SK-N-SH (cell line): ENCODE measurements around the gene NCAPD3. TPM values are rescaled to one million over a fixed set of nuclear protein-coding genes. Genes with fewer than 3 reads are reported as not detected.

Experiments
- CTCF ChIA-PET: fragments of 300-600, 350-600 bp; formaldehyde crosslinking; extraction: SDS; loops from one replicate; lab custom pipeline; 2021; lab: Yijun Ruan, JAX
- POLR2A ChIA-PET: fragments of 350-600 bp; sonication (Branson Sonifier 250); formaldehyde crosslinking; extraction: SDS; loops from one replicate; lab custom pipeline; 2020; ENCODE audit warnings: antibody characterized with exemption, inconsistent platforms; lab: Yijun Ruan, JAX
- DNase-seq: peaks from one replicate; pipeline ENCODE4 v3.0.0; 2012
- H2AFZ ChIP-seq: fragments of 200-600 bp; sonication (generic); 2 replicates; pipeline ENCODE4 v1.8.1; 2016; ENCODE audit warnings: antibody characterized with exemption, mild to moderate bottlenecking, low read depth
- H3F3A ChIP-seq: fragments of 200-600 bp; sonication (generic); replicated peaks from 2 replicates; pipeline ENCODE3; 2016; ENCODE audit warnings: antibody characterized with exemption, mild to moderate bottlenecking; ENCODE audit not compliant: insufficient read depth
- H3K27ac ChIP-seq, 2 experiments: fragments of 200-500 bp in 1 of 2; fragments of 200-600 bp in 1 of 2; sonication (Bioruptor generic) in 1 of 2; sonication (generic), shearing (Covaris generic) in 1 of 2; 2 replicates each; pipeline versions ENCODE4 v1.5.1 to v1.6.1; 2014 to 2016; ENCODE audit warnings: low read depth in 2 of 2, inconsistent platforms in 1 of 2, low read length in 1 of 2, mild to moderate bottlenecking in 1 of 2, mixed read lengths in 1 of 2
- H3K27me3 ChIP-seq: fragments of 200-600 bp; sonication (generic), shearing (Covaris generic); 2 replicates; pipeline ENCODE4 v1.6.1; 2016; ENCODE audit warnings: mixed run types; ENCODE audit not compliant: insufficient read depth
- H3K36me3 ChIP-seq, 2 experiments: fragments of 200-500 bp in 1 of 2; fragments of 200-600 bp in 1 of 2; sonication (Bioruptor generic) in 1 of 2; sonication (generic) in 1 of 2; replicated peaks in 1 of 2; 2 replicates each; pipeline versions ENCODE3 to v1.5.1; 2014 to 2016; ENCODE audit warnings: low read length in 1 of 2, mild to moderate bottlenecking in 1 of 2; ENCODE audit not compliant: insufficient read depth in 2 of 2, control insufficient read depth in 1 of 2
- H3K4me1 ChIP-seq, 2 experiments: fragments of 200-500 bp in 1 of 2; fragments of 200-600 bp in 1 of 2; sonication (Bioruptor generic) in 1 of 2; sonication (generic), shearing (Covaris generic) in 1 of 2; 2 replicates each; pipeline versions ENCODE4 v1.5.1 to v1.6.1; 2014 to 2016; ENCODE audit warnings: low read depth in 1 of 2, low read length in 1 of 2, mixed run types in 1 of 2; ENCODE audit not compliant: insufficient read depth in 2 of 2, control insufficient read depth in 1 of 2
- H3K4me2 ChIP-seq: fragments of 200-600 bp; sonication (generic), shearing (Covaris generic); 2 replicates; pipeline ENCODE4 v1.6.1; 2017; ENCODE audit warnings: mixed run types
- H3K4me3 ChIP-seq, 2 experiments: fragments of 200-500 bp in 1 of 2; fragments of 200-600 bp in 1 of 2; sonication (Bioruptor generic) in 1 of 2; sonication (generic), shearing (Covaris generic) in 1 of 2; 2 replicates each; pipeline versions ENCODE4 v1.5.1 to v1.8.1; 2014 to 2016; ENCODE audit warnings: low read depth in 2 of 2, inconsistent platforms in 1 of 2, low read length in 1 of 2, mild to moderate bottlenecking in 1 of 2, mixed read lengths in 1 of 2, moderate library complexity in 1 of 2
- H3K79me2 ChIP-seq: fragments of 200-600 bp; sonication (generic); 2 replicates; pipeline ENCODE4 v1.8.1; 2017; ENCODE audit warnings: mild to moderate bottlenecking; ENCODE audit not compliant: insufficient read depth
- H3K9ac ChIP-seq: fragments of 200-600 bp; sonication (generic); 2 replicates; pipeline ENCODE4 v1.6.1; 2017; ENCODE audit warnings: mixed run types
- H3K9me2 ChIP-seq: fragments of 200-600 bp; sonication (generic); 2 replicates; pipeline ENCODE4 v1.6.1; 2017; ENCODE audit warnings: mixed run types
- H3K9me3 ChIP-seq: fragments of 200-600 bp; sonication (generic); 2 replicates; pipeline ENCODE4 v1.6.1; 2017; ENCODE audit warnings: mixed run types, mild to moderate bottlenecking, moderate library complexity
- H4K20me1 ChIP-seq: fragments of 200-600 bp; sonication (generic); 2 replicates; pipeline ENCODE4 v1.6.1; 2017; ENCODE audit warnings: mild to moderate bottlenecking, mixed run types; ENCODE audit not compliant: insufficient read depth
- ELF1 ChIP-seq: IDR thresholded peaks from 2 replicates; pipeline ENCODE4 v1.4.0; 2012
- EP300 ChIP-seq, 2 experiments: IDR thresholded peaks; 2 replicates each; pipeline versions ENCODE4 v1.4.0 to v1.6.1; 2012; ENCODE audit warnings: borderline replicate concordance in 1 of 2, low read depth in 1 of 2, low read length in 1 of 2
- EZH2phosphoT487 ChIP-seq: fragments of 200-600 bp; sonication (generic); IDR thresholded peaks from 2 replicates; pipeline ENCODE4 v1.6.1; 2017; ENCODE audit warnings: low read depth, mixed run types, mild to moderate bottlenecking, antibody characterized with exemption, moderate library complexity, borderline replicate concordance
- FOSL2 ChIP-seq: IDR thresholded peaks from 2 replicates; pipeline ENCODE4 v1.4.0; 2012; ENCODE audit warnings: low read depth, mild to moderate bottlenecking, moderate library complexity, borderline replicate concordance
- FOXM1 ChIP-seq: IDR thresholded peaks from 2 replicates; pipeline ENCODE4 v1.4.0; 2012; ENCODE audit warnings: low read depth, mild to moderate bottlenecking
- GABPA ChIP-seq: IDR thresholded peaks from 2 replicates; pipeline ENCODE4 v1.4.0; 2012; ENCODE audit warnings: low read depth, mild to moderate bottlenecking
- GATA2 ChIP-seq: sonication (generic); formaldehyde crosslinking; IDR thresholded peaks from 2 replicates; pipeline ENCODE4 v1.5.0; 2020; ENCODE audit warnings: mild to moderate bottlenecking, missing genetic modification reagents
- JUND ChIP-seq: IDR thresholded peaks from 2 replicates; pipeline ENCODE4 v1.4.0; 2012
- MXI1 ChIP-seq: IDR thresholded peaks from 2 replicates; pipeline ENCODE4 v1.6.1; 2012; ENCODE audit warnings: mild to moderate bottlenecking, low read depth, low read length, improper control_type of control experiment
- NFIC ChIP-seq: IDR thresholded peaks from 2 replicates; pipeline ENCODE4 v1.4.0; 2012; ENCODE audit warnings: borderline replicate concordance
- NRF1 ChIP-seq: IDR thresholded peaks from 2 replicates; pipeline ENCODE4 v1.6.1; 2012; ENCODE audit warnings: low read depth, mild to moderate bottlenecking, low read length
- RCOR1 ChIP-seq: fragments of 150-350 bp; IDR thresholded peaks from 2 replicates; pipeline ENCODE4 v1.6.1; 2017; ENCODE audit warnings: antibody characterized with exemption, low read length
- SMC3 ChIP-seq: IDR thresholded peaks from 2 replicates; pipeline ENCODE4 v1.6.1; 2012; ENCODE audit warnings: low read depth, low read length, improper control_type of control experiment
- TCF12 ChIP-seq: IDR thresholded peaks from 2 replicates; pipeline ENCODE4 v1.4.0; 2012
- TEAD4 ChIP-seq: IDR thresholded peaks from 2 replicates; pipeline ENCODE4 v1.4.0; 2012; ENCODE audit warnings: mild to moderate bottlenecking, borderline replicate concordance; ENCODE audit not compliant: insufficient read depth
- YY1 ChIP-seq: IDR thresholded peaks from 2 replicates; pipeline ENCODE4 v1.4.0; 2012; ENCODE audit warnings: low read depth, mild to moderate bottlenecking
- ZBTB33 ChIP-seq: IDR thresholded peaks from 2 replicates; pipeline ENCODE4 v1.4.0; 2012; ENCODE audit warnings: low read depth, borderline replicate concordance
- WGBS: methylation state at CpG from one replicate; pipeline ENCODE4 v1.1.6; 2017; ENCODE audit warnings: low lambda C conversion rate; 5-methylcytosine and 5-hydroxymethylcytosine counted together
- polyA plus RNA-seq, 3 experiments: library from polyadenylated mRNA; depleted of rRNA; stranded (reverse); fragments of >200 nt; gene quantifications; 2 replicates each; pipeline ENCODE4 v1.2.3, GENCODE V29; 2012
- TF ChIP-seq, protein P1 (sequence below): IDR thresholded peaks from 2 replicates; pipeline ENCODE4; 2012

The NCAPD3 gene
- polyA plus RNA-seq, 1 of the 3 experiments (the other 2 are of a cell fraction), result 19.5 TPM

GRCh38 chr11:134173296-134173695, 50.5 kb downstream of the NCAPD3 start:
- H2AFZ ChIP-seq, result no peak overlapping the region
- H3F3A ChIP-seq, result no peaks in the 10 kb centered on the region
- no peak overlapping the region for H3K4me2 ChIP-seq
- no peaks in the 10 kb centered on the region for H3K79me2 ChIP-seq
- no peak overlapping the region for H3K4me3 ChIP-seq
- no peaks in the 10 kb centered on the region for H3K4me1 ChIP-seq
- POLR2A ChIA-PET, result no interaction called here
- DNase-seq, result no peak
- peaks cover 46 to 78% of the 10 kb centered on the region in 2 experiments for H3K36me3 ChIP-seq
- no peak overlapping the region for H3K9ac ChIP-seq
- TF ChIP-seq RCOR1, result no peak
- TF ChIP-seq ZBTB33, result no peak
- TF ChIP-seq JUND, result no peak
- TF ChIP-seq FOXM1, result no peak
- no peak for TF ChIP-seq TCF12
- no peak for TF ChIP-seq MXI1
- no peak for TF ChIP-seq TEAD4
- TF ChIP-seq, protein P1, sequence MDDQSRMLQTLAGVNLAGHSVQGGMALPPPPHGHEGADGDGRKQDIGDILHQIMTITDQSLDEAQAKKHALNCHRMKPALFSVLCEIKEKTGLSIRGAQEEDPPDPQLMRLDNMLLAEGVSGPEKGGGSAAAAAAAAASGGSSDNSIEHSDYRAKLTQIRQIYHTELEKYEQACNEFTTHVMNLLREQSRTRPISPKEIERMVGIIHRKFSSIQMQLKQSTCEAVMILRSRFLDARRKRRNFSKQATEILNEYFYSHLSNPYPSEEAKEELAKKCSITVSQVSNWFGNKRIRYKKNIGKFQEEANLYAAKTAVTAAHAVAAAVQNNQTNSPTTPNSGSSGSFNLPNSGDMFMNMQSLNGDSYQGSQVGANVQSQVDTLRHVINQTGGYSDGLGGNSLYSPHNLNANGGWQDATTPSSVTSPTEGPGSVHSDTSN, result no peak
- TF ChIP-seq EZH2phosphoT487, result no peak
- no peak for TF ChIP-seq ELF1
- no peak for TF ChIP-seq NFIC
- no peak for TF ChIP-seq GATA2 (CRISPR knock-in tag)
- TF ChIP-seq YY1, result no peak
- no peak for TF ChIP-seq EP300 (IDR thresholded peaks at IDR 0.05; ENCODE audit: borderline replicate concordance in 1 of 2, low read depth in 1 of 2, low read length in 1 of 2)
- no peak for TF ChIP-seq FOSL2
- no peak for TF ChIP-seq GABPA
- no peak for TF ChIP-seq SMC3
- H3K27me3 ChIP-seq, result no peaks in the 10 kb centered on the region
- H3K9me2 ChIP-seq, result no peaks in the 10 kb centered on the region
- CTCF ChIA-PET, result interaction anchor here (0.9 kb wide), 1 partner anchor 123 kb away, joined by 3 read pairs; no protein-coding TSS in a partner anchor
- H4K20me1 ChIP-seq, result no peaks in the 10 kb centered on the region
- no peaks in the 10 kb centered on the region for H3K9me3 ChIP-seq
- no peak overlapping the region for H3K27ac ChIP-seq
- no CpG with 5 or more reads among the region's 5 CpGs for WGBS

- no peak for DNase-seq
- H3K27me3 ChIP-seq, result no peaks in the 10 kb centered on the region
- no peak overlapping the region for H3K27ac ChIP-seq
- no peaks in the 10 kb centered on the region for H4K20me1 ChIP-seq
- 98% methylated on average over 10 of the region's 10 CpGs for WGBS
- H3K9me3 ChIP-seq, result no peaks in the 10 kb centered on the region
- H3K36me3 ChIP-seq, result peaks cover 48 to 72% of the 10 kb centered on the region in 2 experiments
- no peak overlapping the region for H2AFZ ChIP-seq
- H3K4me2 ChIP-seq, result no peak overlapping the region
- no peak overlapping the region for H3K9ac ChIP-seq
- no peaks in the 10 kb centered on the region for H3K4me1 ChIP-seq
- TF ChIP-seq EZH2phosphoT487, result no peak
- no peak for TF ChIP-seq NRF1
- POLR2A ChIA-PET, result no interaction called here
- H3K79me2 ChIP-seq, result no peaks in the 10 kb centered on the region
- CTCF ChIA-PET, result no interaction called here
- no peaks in the 10 kb centered on the region for H3F3A ChIP-seq
- H3K9me2 ChIP-seq, result no peaks in the 10 kb centered on the region
- H3K4me3 ChIP-seq, result no peak overlapping the region
Measured at GRCh38 chr11:134171951-134172350, 51.8 kb downstream of the NCAPD3 start.
